HepG2 (cell line): Measurements from ENCODE around the gene TPTE2.

Source experiments
- CAMTA2 ChIP-seq: sonication (generic); formaldehyde crosslinking; IDR thresholded peaks from 2 replicates; pipeline ENCODE4 v1.4.0; 2020; ENCODE audit warnings: mild to moderate bottlenecking, missing genetic modification reagents, borderline replicate concordance
- CBX5 ChIP-seq: sonication (generic); formaldehyde crosslinking; IDR thresholded peaks from 2 replicates; pipeline ENCODE4 v1.4.0; 2020; ENCODE audit warnings: missing genetic modification reagents, borderline replicate concordance
- CENPX ChIP-seq: sonication (generic); formaldehyde crosslinking; IDR thresholded peaks from 2 replicates; pipeline ENCODE4 v1.9.0; 2021; ENCODE audit warnings: mild to moderate bottlenecking, missing genetic modification reagents, moderate library complexity
- ERF ChIP-seq: IDR thresholded peaks from 2 replicates; pipeline ENCODE4 v1.6.1; 2018; ENCODE audit warnings: missing biosample characterization, missing genetic modification reagents
- POLR2A ChIP-seq, 2 experiments: IDR thresholded peaks; 2 replicates each; pipeline ENCODE4 v1.6.1; 2011; ENCODE audit warnings: low read depth in 2 of 2, low read length in 2 of 2, mild to moderate bottlenecking in 1 of 2, moderate library complexity in 1 of 2; ENCODE audit not compliant: insufficient read depth in 1 of 2
- STAT5B ChIP-seq: sonication (generic); formaldehyde crosslinking; IDR thresholded peaks from 2 replicates; pipeline ENCODE4 v1.4.0; 2020; ENCODE audit warnings: missing genetic modification reagents
- YEATS4 ChIP-seq: sonication (generic); formaldehyde crosslinking; IDR thresholded peaks from 2 replicates; pipeline ENCODE4 v1.4.0; 2020; ENCODE audit warnings: missing genetic modification reagents, borderline replicate concordance
- ZNF777 ChIP-seq: sonication (generic); formaldehyde crosslinking; IDR thresholded peaks from 2 replicates; pipeline ENCODE4 v1.4.0; 2020; ENCODE audit warnings: missing genetic modification reagents
- TF ChIP-seq, protein P1 (sequence below): sonication (generic); formaldehyde crosslinking; IDR thresholded peaks from 2 replicates; pipeline ENCODE4 v1.4.0; 2020; ENCODE audit warnings: missing genetic modification reagents
- TF ChIP-seq, protein P2 (sequence below): sonication (generic); formaldehyde crosslinking; IDR thresholded peaks from 2 replicates; pipeline ENCODE4 v1.4.0; 2020; ENCODE audit warnings: missing genetic modification reagents
- TF ChIP-seq, protein P3 (sequence below): sonication (generic); formaldehyde crosslinking; IDR thresholded peaks from 2 replicates; pipeline ENCODE4 v1.4.0; 2020; ENCODE audit warnings: low read depth, missing genetic modification reagents

GRCh38 chr13:19597523-19597922, 36.2 kb upstream of the TPTE2 start:
- no peak for TF ChIP-seq STAT5B
- TF ChIP-seq POLR2A (IDR thresholded peaks at IDR 0.05; ENCODE audit: insufficient read depth in 1 of 2, low read depth in 2 of 2, low read length in 2 of 2) = no peak
- TF ChIP-seq CENPX (CRISPR knock-in tag) = no peak
- TF ChIP-seq CAMTA2 (CRISPR knock-in tag) = no peak
- TF ChIP-seq, protein P1, sequence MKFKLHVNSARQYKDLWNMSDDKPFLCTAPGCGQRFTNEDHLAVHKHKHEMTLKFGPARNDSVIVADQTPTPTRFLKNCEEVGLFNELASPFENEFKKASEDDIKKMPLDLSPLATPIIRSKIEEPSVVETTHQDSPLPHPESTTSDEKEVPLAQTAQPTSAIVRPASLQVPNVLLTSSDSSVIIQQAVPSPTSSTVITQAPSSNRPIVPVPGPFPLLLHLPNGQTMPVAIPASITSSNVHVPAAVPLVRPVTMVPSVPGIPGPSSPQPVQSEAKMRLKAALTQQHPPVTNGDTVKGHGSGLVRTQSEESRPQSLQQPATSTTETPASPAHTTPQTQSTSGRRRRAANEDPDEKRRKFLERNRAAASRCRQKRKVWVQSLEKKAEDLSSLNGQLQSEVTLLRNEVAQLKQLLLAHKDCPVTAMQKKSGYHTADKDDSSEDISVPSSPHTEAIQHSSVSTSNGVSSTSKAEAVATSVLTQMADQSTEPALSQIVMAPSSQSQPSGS (CRISPR knock-in tag) = no peak
- TF ChIP-seq YEATS4 (CRISPR knock-in tag) = no peak
- TF ChIP-seq, protein P2, sequence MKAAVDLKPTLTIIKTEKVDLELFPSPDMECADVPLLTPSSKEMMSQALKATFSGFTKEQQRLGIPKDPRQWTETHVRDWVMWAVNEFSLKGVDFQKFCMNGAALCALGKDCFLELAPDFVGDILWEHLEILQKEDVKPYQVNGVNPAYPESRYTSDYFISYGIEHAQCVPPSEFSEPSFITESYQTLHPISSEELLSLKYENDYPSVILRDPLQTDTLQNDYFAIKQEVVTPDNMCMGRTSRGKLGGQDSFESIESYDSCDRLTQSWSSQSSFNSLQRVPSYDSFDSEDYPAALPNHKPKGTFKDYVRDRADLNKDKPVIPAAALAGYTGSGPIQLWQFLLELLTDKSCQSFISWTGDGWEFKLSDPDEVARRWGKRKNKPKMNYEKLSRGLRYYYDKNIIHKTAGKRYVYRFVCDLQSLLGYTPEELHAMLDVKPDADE (CRISPR knock-in tag) = no peak
- TF ChIP-seq CBX5 = no peak
- no peak for TF ChIP-seq ERF (CRISPR knock-in tag)
- TF ChIP-seq ZNF777 (CRISPR knock-in tag) = no peak
- TF ChIP-seq, protein P3, sequence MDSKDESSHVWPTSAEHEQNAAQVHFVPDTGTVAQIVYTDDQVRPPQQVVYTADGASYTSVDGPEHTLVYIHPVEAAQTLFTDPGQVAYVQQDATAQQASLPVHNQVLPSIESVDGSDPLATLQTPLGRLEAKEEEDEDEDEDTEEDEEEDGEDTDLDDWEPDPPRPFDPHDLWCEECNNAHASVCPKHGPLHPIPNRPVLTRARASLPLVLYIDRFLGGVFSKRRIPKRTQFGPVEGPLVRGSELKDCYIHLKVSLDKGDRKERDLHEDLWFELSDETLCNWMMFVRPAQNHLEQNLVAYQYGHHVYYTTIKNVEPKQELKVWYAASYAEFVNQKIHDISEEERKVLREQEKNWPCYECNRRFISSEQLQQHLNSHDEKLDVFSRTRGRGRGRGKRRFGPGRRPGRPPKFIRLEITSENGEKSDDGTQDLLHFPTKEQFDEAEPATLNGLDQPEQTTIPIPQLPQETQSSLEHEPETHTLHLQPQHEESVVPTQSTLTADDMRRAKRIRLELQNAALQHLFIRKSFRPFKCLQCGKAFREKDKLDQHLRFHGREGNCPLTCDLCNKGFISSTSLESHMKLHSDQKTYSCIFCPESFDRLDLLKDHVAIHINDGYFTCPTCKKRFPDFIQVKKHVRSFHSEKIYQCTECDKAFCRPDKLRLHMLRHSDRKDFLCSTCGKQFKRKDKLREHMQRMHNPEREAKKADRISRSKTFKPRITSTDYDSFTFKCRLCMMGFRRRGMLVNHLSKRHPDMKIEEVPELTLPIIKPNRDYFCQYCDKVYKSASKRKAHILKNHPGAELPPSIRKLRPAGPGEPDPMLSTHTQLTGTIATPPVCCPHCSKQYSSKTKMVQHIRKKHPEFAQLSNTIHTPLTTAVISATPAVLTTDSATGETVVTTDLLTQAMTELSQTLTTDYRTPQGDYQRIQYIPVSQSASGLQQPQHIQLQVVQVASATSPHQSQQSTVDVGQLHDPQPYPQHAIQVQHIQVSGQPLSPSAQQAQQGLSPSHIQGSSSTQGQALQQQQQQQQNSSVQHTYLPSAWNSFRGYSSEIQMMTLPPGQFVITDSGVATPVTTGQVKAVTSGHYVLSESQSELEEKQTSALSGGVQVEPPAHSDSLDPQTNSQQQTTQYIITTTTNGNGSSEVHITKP (CRISPR knock-in tag) = no peak
